ENCODE data around the gene CES2. TPM values are rescaled to one million over a fixed set of nuclear protein-coding genes. Genes with fewer than 3 reads are reported as not detected.
"Not testable (repeated sequence)": the region's sequence is repeated elsewhere in the genome, so short reads cannot be mapped to it uniquely, and the experiment has no call there.

Gene CES2
- total and polyA plus RNA-seq, 2 of the 8 experiments (the other 6 are each of a cell fraction or from before 2014, with no cell fraction given) = 8.6 to 14.7 TPM

GRCh38 chr16:66895999-66896398 lies 39.3 kb upstream of the CES2 start (continued):
- TF ChIP-seq ATF2 (IDR thresholded peaks at IDR 0.05; ENCODE audit: low read length) (no peak), SUZ12 (IDR thresholded peaks at IDR 0.05; ENCODE audit: low read length) (no peak), EGR1 (IDR thresholded peaks at IDR 0.05; ENCODE audit: borderline replicate concordance, low read depth, low read length) (no peak), KDM5A (IDR thresholded peaks at IDR 0.05; ENCODE audit: low read length) (no peak), HDAC6 (IDR thresholded peaks at IDR 0.05; ENCODE audit: low read depth, low read length) (no peak), SIN3A (conservative IDR thresholded peaks at IDR 0.05 in 1 of 2, IDR thresholded peaks at IDR 0.05 in 1 of 2; ENCODE audit: low read depth in 1 of 2, low read length in 2 of 2) (no peak)

GRCh38 chr16:66896682-66897081 lies 38.6 kb upstream of the CES2 start:
- not testable (repeated sequence) for H3K79me2 ChIP-seq (ENCODE audit: control insufficient read depth in 1 of 2, insufficient read depth in 2 of 2, low read length in 2 of 2); H3K23me2 ChIP-seq (ENCODE audit: low read depth, low read length); DNase-seq (ENCODE audit: low read depth in 1 of 2, low spot score in 2 of 2); H3K23ac ChIP-seq (ENCODE audit: insufficient read length); H2AK5ac ChIP-seq (ENCODE audit: low read depth, low read length); H2BK5ac ChIP-seq (ENCODE audit: low read depth, low read length); H3K14ac ChIP-seq (ENCODE audit: insufficient read length); H4K20me1 ChIP-seq (replicated peaks in 1 of 2; ENCODE audit: control insufficient read depth in 1 of 2, insufficient read depth in 2 of 2, low read length in 2 of 2); H2BK12ac ChIP-seq (ENCODE audit: low read depth, low read length); H2BK120ac ChIP-seq (replicated peaks; ENCODE audit: low read depth, low read length); H3K27ac ChIP-seq (ENCODE audit: low read depth, low read length); H2BK20ac ChIP-seq (ENCODE audit: low read length); H2AFZ ChIP-seq (ENCODE audit: low read length); H3K9me3 ChIP-seq (ENCODE audit: insufficient read depth in 2 of 2, low read depth in 1 of 2, low read length in 1 of 2); H3K27me3 ChIP-seq (replicated peaks in 1 of 4; ENCODE audit: control insufficient read depth in 3 of 4, extremely low read depth in 1 of 4, insufficient read depth in 3 of 4, low read length in 3 of 4); H3K4me3 ChIP-seq (ENCODE audit: extremely low read depth in 1 of 4, insufficient read depth in 2 of 4, low read depth in 3 of 4, low read length in 4 of 4); H3K36me3 ChIP-seq (ENCODE audit: control insufficient read depth in 2 of 4, insufficient read depth in 4 of 4, low read length in 3 of 4); H3K56ac ChIP-seq (replicated peaks; ENCODE audit: insufficient read length, low read depth, low read length); H3K4me1 ChIP-seq (replicated peaks in 1 of 4; ENCODE audit: control insufficient read depth in 3 of 4, insufficient read depth in 4 of 4, low read length in 3 of 4); H3K4ac ChIP-seq (replicated peaks; ENCODE audit: insufficient read length, low read depth, low read length); H3K79me1 ChIP-seq (ENCODE audit: low read depth, low read length); FAIRE-seq; H2BK15ac ChIP-seq (ENCODE audit: low read length); H3K4me2 ChIP-seq (ENCODE audit: insufficient read depth in 1 of 2, low read depth in 2 of 2, low read length in 2 of 2); H3K18ac ChIP-seq (ENCODE audit: extremely low read depth, low read length); H3K9ac ChIP-seq (replicated peaks in 1 of 4; ENCODE audit: extremely low read depth in 1 of 4, low read depth in 3 of 4, low read length in 3 of 4); H4K91ac ChIP-seq (replicated peaks; ENCODE audit: insufficient read length, low read length); H4K5ac ChIP-seq (ENCODE audit: insufficient read length, low read depth, low read length); H4K8ac ChIP-seq (ENCODE audit: extremely low read depth, insufficient read depth, low read length)
- CTCF ChIA-PET (ENCODE audit: partially characterized antibody) = interaction anchor here (1.1 to 42.0 kb wide), 9 partner anchors 12 to 235 kb away, joined by 3 to 1009 read pairs (median 7); partner anchors contain the start of genes CDH16, CIAO2B, PDP2 and RRAD
- POLR2A ChIA-PET (ENCODE audit: partially characterized antibody) = interaction anchor here (1.3 to 2.2 kb wide), 2 partner anchors 22 to 30 kb away, joined by 3 to 6 read pairs; partner anchors contain the start of gene CDH16
- WGBS, 2 experiments (ENCODE audit: extremely low coverage in 1 of 2, insufficient coverage in 1 of 2, insufficient read length in 1 of 2, insufficient replicate concordance in 2 of 2, low coverage in 1 of 2, low lambda C conversion rate in 2 of 2, missing lambda C conversion rate in 1 of 2) = 76% methylated on average over 5 of the region's 5 CpGs; no CpG with 5 or more reads in 1 of the 2 experiments

All from H1 (cell line).